Stimulated activated CD8-positive, alpha-beta memory T cell treated with anti-CD3 and anti-CD28 coated beads, Interleukin-7, amount 100 ng/mL, for 24 hours (primary cell): ENCODE data around the gene CCDC83.
"Not testable (repeated sequence)": the region's sequence is repeated elsewhere in the genome, so short reads cannot be mapped to it uniquely, and the experiment has no call there.

Experiments
- DNase-seq: peaks from one replicate; pipeline ENCODE4 v3.0.0-alpha.2; 2020; ENCODE audit warnings: low read depth

CCDC83 gene

DNA sequence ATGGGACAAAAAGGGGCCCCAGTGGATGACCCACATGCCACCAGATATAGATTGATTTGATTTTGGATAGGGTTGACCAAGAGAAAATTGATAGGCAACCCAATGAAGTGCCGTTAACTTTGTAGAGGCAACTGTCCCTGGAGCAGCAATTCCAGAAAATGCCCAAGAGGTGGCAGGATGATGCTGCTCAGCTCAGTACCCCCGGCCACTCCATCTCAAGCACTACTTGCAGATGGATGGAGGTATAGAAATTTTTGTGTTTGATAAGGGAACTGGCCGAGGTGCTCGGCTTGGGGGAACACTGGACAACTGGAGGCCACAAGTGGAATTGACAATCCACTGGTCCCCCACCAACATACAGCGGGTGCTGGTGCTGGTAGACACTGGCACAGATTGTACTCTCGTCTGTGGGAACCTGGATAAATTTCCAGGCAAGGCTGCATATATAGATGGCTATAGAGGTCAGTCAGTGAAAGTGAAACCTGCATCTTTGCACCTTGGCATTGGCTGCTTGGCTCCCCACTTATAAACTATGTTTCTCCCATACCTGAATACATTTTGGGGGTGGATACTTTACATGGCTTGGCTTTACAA is 86.3 kb downstream of the CCDC83 start:
- no peak for DNase-seq

DNA sequence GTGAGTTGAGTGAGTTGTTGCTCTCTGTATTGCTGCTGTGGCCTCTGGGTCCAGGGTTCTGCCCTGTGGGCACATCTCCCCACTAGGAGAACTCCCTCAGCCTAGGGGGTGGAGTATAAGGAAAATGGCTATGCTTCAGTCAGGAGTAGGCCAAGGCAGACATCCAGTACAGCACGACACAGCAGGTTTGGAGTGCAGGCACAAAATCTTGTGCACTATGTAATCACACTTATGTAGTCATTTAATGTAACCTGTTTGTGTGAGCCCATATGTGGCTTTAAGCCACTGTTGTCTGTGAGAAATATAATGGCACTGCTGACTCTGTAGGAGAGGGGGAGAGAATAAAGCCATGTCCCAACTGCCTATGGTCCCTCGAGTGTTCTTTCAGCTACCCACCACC is 90.1 kb downstream of the CCDC83 start:
- no peak for DNase-seq

DNA sequence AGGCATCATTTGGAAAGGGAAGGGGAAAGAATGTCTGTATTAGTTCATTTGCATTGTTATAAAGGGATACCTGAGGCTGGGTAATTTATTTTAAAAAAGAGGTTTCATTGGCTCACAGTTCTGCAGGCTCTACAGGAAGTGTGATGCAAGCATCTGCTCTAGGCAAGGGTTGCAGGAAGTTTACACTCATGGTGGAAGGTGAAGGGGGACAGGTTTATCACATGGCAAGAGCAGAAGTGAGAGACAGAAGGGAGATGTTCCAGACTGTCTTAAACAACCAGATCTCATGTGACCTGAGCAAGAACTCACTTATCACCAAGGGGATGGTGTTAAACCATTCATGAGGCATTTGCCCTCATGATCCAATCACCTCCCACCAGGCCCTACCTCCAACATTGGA is 90.6 kb downstream of the CCDC83 start:
- DNase-seq, result no peak

DNA sequence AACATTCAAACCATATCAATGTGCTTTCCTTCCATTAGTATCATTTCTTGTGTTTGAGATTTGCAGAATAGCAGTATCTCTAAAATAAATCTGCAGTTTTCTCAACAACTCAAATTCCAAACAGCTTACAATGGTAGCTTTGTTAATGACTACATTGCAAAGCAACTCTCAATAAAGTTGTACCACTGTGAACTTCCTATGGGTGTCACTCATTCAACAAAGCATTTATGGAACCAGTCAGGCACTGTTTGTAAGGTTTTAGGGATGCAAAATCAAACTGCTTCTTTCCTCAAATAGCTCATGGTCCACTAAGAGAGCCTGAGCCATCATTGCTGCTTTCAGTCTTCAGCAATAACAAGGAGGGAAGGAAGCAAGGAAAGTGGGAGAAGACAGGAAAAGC is 91.0 kb downstream of the CCDC83 start:
- DNase-seq, result no peak

DNA sequence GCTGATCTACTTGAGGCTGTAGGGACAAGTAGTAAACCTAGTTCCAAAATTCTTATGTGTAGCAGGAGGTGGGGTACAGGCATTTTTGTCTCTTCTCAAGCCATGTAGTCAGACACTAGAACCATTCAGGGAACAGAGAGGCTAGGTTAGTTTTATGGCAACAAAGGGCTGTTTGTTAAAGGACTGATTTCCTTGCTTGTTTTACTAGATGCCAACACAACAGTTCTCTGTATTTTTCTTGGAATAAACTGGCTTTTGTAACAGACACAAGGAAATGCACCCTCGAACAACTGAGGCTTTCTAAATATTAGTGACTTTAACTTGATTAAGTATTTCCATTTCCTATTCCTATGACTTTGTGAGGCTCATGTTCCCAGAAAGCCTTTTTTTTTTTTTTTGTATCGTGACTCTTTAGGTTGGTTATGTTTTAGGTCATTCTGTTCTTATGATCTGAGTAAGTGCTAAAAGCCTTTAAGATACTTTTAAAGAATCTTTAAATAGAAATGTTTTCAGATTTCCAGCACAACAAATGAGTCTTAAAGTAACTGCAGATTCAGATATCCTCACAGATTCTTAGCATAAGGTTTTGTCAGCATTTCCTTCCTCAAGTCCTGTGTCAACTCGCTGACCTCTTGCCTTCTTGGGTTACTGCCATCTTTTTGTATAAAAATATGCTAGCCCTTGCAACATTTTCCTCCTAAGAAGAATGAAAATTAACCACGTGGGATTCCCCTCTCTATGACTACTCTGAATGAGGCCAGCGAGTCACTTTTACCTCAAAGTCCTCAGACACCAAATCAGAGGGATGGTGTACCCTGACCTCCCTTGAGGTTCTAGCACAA is 92.5 kb downstream of the CCDC83 start:
- DNase-seq, result no peak

DNA sequence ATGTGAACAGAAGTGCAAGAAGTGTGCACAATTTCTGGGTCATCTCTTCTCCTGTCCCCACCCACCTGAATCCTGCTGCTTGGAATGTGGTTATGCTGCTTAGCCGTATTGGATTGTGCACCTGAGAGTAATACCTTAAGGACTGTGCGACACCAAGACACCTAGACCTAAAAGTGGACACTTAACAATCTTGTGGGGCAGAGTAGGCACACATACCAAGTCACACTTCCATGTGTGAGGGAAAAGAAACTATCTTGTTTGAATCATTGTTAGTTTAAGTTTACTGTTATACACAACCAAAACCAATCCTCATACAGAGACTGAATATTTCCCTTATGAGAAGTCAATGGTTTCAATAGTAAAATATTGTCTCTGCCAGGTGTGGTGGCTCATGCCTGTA is 93.7 kb downstream of the CCDC83 start:
- DNase-seq, result no peak

DNA sequence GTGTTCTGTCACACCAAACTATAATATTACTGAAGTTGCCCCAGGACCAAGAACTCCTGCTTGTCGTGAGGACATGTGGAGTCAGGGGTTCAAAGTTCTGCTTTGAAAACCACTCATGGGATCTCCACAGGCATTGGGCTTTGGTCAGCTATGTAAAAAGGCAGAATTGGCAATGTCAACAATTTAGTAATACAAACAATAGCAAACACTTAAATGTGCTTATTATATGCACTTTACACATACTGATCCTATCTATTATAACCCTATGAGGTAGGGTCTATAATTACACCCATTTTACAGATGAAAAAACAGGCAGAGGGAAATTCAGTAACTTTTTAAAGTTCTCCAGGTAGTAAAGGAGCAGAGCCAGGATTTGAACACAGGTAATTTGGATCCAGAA is 94.6 kb downstream of the CCDC83 start:
- no peak for DNase-seq

DNA sequence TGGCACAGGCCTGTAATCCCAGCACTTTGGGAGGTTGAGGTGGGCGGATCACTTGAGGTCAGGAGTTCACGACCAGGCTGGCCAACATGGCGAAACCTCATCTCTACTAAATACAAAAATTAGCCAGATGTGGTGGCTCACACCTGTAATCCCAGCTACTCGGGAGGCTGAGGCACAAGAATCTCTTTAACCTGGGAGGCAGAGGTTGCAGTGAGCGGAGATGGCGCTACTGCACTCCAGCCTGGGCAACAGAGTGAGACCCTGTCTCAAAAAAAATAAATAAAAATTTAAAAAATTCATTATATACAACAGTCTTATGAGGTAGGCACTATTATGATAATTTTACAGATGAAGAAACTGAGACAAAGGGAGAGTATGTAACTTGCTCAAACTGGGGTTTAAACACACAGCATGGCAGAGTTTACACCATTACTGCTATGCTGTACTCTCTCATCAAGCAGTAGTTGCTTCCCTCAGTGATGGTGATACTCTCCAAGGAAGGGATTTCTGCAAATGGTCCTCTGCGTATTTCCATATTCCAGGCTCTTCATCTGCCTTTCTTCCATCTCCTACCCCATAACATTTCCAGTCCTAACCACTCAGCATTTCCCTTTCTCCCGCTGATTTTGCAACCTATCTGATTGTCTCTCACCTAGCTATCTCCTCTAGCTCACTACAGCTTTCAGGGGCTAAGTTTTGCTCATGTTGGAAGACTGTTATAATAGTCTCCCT is 95.3 kb downstream of the CCDC83 start:
- DNase-seq, result no peak

DNA sequence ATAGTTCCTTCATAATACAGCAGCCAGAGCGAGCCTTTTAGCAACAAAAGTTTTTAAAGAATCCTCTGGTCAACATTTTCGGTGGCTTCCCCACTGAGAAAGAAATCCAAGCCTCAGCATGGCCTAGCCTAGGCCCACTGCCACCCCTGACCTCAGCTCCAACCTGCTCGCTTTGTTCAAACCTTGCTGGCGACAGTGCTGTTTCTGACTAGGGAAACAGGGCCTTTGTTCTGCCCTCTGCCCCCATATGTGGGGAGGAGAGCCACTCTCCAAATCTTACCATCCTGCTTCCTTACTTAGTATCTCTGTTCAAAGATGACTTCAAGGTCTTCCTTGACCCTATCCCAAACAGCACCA is 95.8 kb downstream of the CCDC83 start:
- no peak for DNase-seq

DNA sequence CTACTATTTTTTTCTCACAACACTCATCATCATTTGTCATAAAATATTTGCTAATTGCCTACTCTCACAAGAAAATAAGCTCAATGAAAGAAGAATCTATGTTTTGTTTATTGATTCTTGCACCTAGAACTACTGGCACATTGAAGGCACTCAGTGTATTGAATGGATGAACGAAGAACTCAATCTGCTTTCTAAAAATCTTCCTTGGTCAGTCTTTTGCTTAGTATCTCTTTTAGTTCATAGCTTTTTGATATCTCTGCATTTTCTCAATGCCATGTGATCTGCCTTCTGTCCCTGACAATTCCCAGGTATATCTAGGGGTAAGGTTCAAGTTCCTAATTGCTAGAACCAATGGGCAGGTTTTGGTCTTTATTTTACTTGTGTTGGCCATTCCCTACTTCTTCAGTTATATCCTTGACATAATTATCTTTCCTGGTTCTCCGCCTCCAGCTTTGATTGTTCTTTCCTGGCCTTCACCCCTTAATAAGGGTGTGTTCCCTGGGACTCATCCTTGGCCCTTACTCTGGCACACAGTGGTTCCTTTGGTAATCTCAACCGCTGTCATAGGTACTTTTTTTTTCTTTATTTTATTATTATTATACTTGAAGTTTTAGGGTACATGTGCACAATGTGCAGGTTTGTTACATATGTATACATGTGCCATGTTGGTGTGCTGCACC is 96.4 kb downstream of the CCDC83 start:
- no peak for DNase-seq

DNA sequence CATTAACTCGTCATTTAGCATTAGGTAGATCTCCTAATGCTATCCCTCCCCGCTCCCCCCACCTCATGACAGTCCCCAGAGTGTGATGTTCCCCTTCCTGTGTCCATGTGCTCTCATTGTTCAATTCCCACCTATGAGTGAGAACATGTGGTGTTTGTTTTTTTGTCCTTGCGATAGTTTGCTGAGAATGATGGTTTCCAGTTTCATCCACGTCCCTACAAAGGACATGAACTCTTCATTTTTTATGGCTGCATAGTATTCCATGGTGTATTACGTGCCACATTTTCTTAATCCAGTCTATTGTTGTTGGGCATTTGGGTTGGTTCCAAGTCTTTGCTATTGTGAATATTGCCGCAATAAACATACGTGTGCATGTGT is 96.9 kb downstream of the CCDC83 start:
- not testable (repeated sequence) for DNase-seq

DNA sequence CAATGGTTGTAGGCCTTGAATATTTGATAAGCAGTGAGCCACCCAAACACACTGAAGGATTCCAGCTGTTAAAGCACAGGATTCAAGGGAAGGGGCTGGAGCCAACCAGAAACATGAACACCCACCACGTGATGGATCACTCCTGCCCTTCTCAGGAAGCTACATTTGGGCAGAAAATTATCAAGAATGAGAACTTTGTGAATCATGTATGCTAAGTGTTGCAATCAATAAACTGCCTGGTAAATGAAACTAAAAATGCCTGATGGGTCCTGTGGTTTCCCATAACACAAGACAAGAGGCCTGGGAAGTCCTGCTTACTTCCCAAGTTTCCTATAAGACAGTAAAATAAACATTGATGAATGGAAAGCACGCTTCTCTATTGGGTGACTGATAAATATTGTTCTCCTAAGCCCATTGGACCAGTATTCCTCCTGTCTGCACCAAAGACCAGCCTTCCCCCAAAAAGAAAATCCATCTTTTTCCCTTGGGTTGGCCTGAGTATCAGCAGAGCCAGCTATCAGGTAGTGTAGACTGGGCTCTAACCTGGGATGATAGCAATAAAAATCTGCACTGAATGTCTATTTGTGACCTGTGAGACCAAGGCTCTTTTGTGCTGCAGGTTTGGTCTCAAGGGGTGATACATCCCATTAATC is 98.4 kb downstream of the CCDC83 start:
- DNase-seq, result no peak

DNA sequence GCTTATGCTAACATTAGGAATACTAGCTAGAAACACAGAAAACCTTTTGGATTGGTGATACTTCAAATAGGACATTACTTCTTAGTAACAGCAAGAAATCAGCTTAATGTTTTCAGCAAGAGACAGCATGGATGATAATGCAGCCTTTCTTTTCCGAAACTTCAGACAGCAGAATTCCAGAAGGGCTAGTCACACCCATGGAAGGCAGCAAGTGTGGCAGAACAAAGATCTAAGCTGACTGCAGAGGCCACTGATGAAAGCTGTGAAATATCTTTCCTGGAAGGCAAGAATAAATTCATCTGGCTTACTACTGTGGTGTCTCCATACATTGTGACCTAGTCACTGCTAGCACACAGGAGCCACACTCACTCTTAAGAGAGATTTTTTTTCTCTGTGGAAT is 100.3 kb downstream of the CCDC83 start:
- no peak for DNase-seq

DNA sequence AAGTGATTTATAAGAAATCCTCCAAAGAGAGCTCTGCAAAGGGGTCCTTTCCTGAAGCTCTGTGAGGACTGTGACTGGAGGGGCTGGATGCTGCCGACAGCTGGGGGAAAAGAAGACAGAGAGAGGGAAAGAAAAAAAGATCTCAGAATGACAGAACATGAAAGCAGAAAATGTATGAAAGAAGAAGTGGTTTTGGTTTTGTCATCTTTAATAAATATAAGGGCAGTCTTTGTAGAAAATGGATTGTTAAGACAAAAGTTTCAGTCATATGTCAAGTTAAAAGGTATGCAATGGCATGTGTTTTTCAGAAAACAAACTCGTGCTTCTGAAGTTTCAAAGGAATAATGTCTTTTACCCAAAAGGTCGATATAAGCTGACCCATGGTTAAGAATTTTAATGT is 105.5 kb downstream of the CCDC83 start:
- DNase-seq, result no peak

DNA sequence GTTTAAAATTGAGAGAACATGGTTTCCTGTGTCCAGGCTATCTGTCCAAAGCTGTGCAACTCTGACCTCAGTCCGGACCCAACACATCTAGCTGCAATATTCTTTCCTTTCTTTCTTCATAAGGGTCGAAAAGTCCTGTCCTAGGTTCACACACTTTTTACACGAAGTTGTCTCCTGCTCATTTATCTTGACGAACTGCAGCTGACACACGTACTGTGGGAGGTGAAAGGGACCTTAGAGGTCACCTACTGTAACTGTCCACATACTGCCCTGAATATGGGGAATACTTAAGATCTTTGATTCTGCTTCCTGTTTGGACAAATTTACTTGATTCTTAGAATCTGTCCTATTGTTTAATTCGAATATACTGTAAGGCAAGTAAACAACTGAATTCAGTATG is 105.9 kb downstream of the CCDC83 start:
- DNase-seq, result no peak

DNA sequence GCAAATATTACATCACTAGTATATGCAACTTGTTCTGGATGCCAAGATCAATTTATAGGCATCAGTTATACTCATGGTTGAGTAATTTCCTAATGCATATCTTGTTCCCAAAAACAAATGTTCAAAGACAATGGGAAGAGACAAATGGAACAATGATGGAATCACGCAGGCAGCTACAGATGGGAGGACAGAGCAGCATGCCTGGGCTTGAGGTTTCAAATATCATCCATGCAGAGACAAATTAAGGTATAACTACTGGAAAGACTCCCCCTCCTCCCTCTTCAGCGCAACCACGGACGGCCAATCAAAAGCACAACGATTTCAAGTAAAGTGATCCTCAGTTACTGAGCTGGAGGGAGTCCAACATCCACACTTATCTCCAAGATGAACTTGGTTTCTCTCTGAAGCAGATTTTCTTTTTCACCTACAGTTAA is 106.8 kb downstream of the CCDC83 start:
- DNase-seq, result no peak

DNA sequence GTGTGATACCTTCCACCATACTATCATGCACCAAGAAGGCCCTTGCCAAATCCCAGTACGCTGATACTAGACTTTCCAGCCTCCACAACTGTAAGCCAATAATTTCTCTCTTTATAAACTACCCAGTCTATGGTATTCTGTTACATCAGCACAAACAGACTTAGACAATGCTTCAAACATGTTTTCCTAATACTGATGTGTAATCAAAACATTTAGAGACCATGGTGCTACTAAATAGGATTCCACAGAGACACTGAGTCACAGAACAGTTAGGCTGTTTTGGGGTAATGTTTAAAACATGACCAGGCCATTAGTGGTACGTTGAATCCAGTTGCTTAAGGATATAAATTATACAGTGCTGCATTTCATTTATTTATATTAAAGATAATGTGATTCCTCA is 110.0 kb downstream of the CCDC83 start:
- DNase-seq, result no peak

DNA sequence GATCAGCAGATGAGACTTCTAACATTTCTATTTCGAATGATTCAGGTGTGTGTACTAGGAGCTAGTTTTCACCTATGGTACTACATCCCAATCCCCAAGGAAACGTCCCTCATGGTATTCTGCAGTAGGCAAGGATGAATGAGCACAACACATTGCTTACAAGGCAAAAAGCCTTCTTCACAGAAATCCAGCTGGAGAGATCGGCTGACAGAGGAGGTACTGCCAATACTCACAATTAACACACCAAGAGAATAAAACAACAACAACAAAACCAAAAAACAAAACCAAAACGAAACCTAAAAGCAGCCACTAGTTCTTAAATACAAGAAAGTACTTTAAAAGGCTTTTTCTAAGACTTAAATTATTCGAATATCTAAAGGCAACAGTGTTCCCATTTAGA is 112.3 kb downstream of the CCDC83 start:
- no peak for DNase-seq
